IMR-90 (cell line): Measurements from ENCODE around the gene PALMD. TPM values are rescaled to one million over a fixed set of nuclear protein-coding genes. Genes with fewer than 3 reads are reported as not detected.
A peak's percentile ranks its signal among the peaks of the same experiment; 100 is the strongest.

ENCODE experiments used
- ATAC-seq: fragments of 200-7000 bp; cut with Tn5 transposase; 2 replicates; pipeline ENCODE4 v1.9.1; 2020; ENCODE audit warnings: low read depth, mild to moderate bottlenecking, moderate library complexity
- BruUV-seq: library from RNA; stranded (reverse); fragments of 400-500 nt; replicated peaks from 2 replicates; lab custom pipeline; 2021; lab: Mats Ljungman, UMichigan
- CTCF ChIA-PET: fragments of 300-600 bp; formaldehyde crosslinking; extraction: SDS; loops from one replicate; lab custom pipeline; 2021; ENCODE audit warnings: antibody characterized with exemption; lab: Yijun Ruan, JAX
- POLR2A ChIA-PET: fragments of 300-600 bp; sonication (Branson Sonifier 250); formaldehyde crosslinking; loops from one replicate; lab custom pipeline; 2022; ENCODE audit warnings: antibody characterized with exemption; ENCODE audit not compliant: unreplicated experiment; lab: Charles Lee
- DNase-seq: peaks from one replicate; pipeline ENCODE4 v3.0.0; 2013
- H2AFZ ChIP-seq: replicated peaks from 2 replicates; pipeline ENCODE3; 2013; ENCODE audit warnings: low read length, mild to moderate bottlenecking; ENCODE audit not compliant: poor library complexity
- H2AK5ac ChIP-seq: 2 replicates; pipeline ENCODE4 v1.6.1; 2013; ENCODE audit warnings: low read depth, low read length, inconsistent platforms
- H2AK9ac ChIP-seq: replicated peaks from 2 replicates; pipeline ENCODE3; 2013; ENCODE audit warnings: mild to moderate bottlenecking, low read depth, low read length, moderate library complexity; ENCODE audit not compliant: poor library complexity
- H2BK120ac ChIP-seq: 2 replicates; pipeline ENCODE4 v1.6.1; 2013; ENCODE audit warnings: low read depth, low read length, inconsistent platforms
- H2BK15ac ChIP-seq: 3 replicates; pipeline ENCODE4 v1.6.1; 2013; ENCODE audit warnings: low read depth, low read length, inconsistent platforms
- H2BK20ac ChIP-seq: 2 replicates; pipeline ENCODE4 v1.6.1; 2013; ENCODE audit warnings: low read depth, mild to moderate bottlenecking, inconsistent platforms, low read length, moderate library complexity
- H2BK5ac ChIP-seq: 2 replicates; pipeline ENCODE4 v1.6.1; 2013; ENCODE audit warnings: mild to moderate bottlenecking, low read depth, low read length, inconsistent platforms; ENCODE audit not compliant: poor library complexity, severe bottlenecking
- H3K14ac ChIP-seq: replicated peaks from 2 replicates; pipeline ENCODE4 v1.6.1; 2013; ENCODE audit warnings: low read depth, low read length, inconsistent platforms
- H3K18ac ChIP-seq: 2 replicates; pipeline ENCODE4 v1.6.1; 2013; ENCODE audit warnings: low read depth, low read length, control low read depth
- H3K23ac ChIP-seq: 2 replicates; pipeline ENCODE4 v1.6.1; 2013; ENCODE audit warnings: low read depth, low read length, inconsistent platforms
- H3K27ac ChIP-seq: 2 replicates; pipeline ENCODE4 v1.5.1; 2013; ENCODE audit warnings: mild to moderate bottlenecking, control low read depth, low read length; ENCODE audit not compliant: insufficient read depth
- H3K27me3 ChIP-seq: 2 replicates; pipeline ENCODE4 v1.6.1; 2013; ENCODE audit warnings: low read length; ENCODE audit not compliant: control insufficient read depth, insufficient read depth
- H3K36me3 ChIP-seq: 2 replicates; pipeline ENCODE4 v1.6.1; 2013; ENCODE audit warnings: low read length, mixed read lengths; ENCODE audit not compliant: control insufficient read depth, insufficient read depth
- H3K4ac ChIP-seq: 2 replicates; pipeline ENCODE4 v1.6.1; 2013; ENCODE audit warnings: low read depth, low read length, inconsistent platforms
- H3K4me1 ChIP-seq: 2 replicates; pipeline ENCODE4 v1.6.1; 2013; ENCODE audit warnings: low read length, mixed read lengths; ENCODE audit not compliant: control insufficient read depth, insufficient read depth
- H3K4me2 ChIP-seq: 2 replicates; pipeline ENCODE4 v1.6.1; 2013; ENCODE audit warnings: low read depth, mild to moderate bottlenecking, control low read depth, low read length, moderate library complexity
- H3K4me3 ChIP-seq: 2 replicates; pipeline ENCODE4 v1.5.1; 2013; ENCODE audit warnings: low read depth, mild to moderate bottlenecking, control low read depth, low read length, moderate library complexity; ENCODE audit not compliant: insufficient read depth
- H3K56ac ChIP-seq: 2 replicates; pipeline ENCODE4 v1.6.1; 2013; ENCODE audit warnings: low read length, inconsistent platforms; ENCODE audit not compliant: insufficient read depth; ENCODE audit errors: extremely low read depth
- H3K79me1 ChIP-seq, 2 experiments: 2 replicates each; pipeline ENCODE4 v1.6.1; 2013; ENCODE audit warnings: low read length in 2 of 2, inconsistent platforms in 1 of 2, low read depth in 1 of 2
- H3K9ac ChIP-seq: 2 replicates; pipeline ENCODE4 v1.6.1; 2013; ENCODE audit warnings: low read depth, low read length, control low read depth
- H3K9me1 ChIP-seq: 2 replicates; pipeline ENCODE4 v1.6.1; 2013; ENCODE audit warnings: low read length, inconsistent platforms; ENCODE audit not compliant: insufficient read depth
- H3K9me3 ChIP-seq: 2 replicates; pipeline ENCODE4 v1.6.1; 2013; ENCODE audit warnings: low read length; ENCODE audit not compliant: control insufficient read depth, insufficient read depth
- H4K20me1 ChIP-seq: 2 replicates; pipeline ENCODE4 v1.6.1; 2013; ENCODE audit warnings: low read length, inconsistent platforms; ENCODE audit not compliant: insufficient read depth
- H4K5ac ChIP-seq: 2 replicates; pipeline ENCODE4 v1.6.1; 2013; ENCODE audit warnings: mild to moderate bottlenecking, low read depth, low read length, control low read depth
- H4K8ac ChIP-seq, 2 experiments: 2 replicates each; pipeline ENCODE4 v1.6.1; 2013; ENCODE audit warnings: low read depth in 2 of 2, low read length in 2 of 2, control low read depth in 1 of 2, inconsistent platforms in 1 of 2
- H4K91ac ChIP-seq: 2 replicates; pipeline ENCODE4 v1.6.1; 2013; ENCODE audit warnings: low read depth, low read length, inconsistent platforms; ENCODE audit not compliant: insufficient read depth
- WGBS, 2 experiments: methylation state at CpG; one replicate each; pipeline versions ENCODE4 v1.1.5 to v1.1.7; 2013; ENCODE audit warnings: missing lambda C conversion rate in 2 of 2; ENCODE audit not compliant: insufficient read length in 1 of 2; ENCODE audit errors: extremely low coverage in 2 of 2; 5-methylcytosine and 5-hydroxymethylcytosine counted together
- dilution Hi-C: fragments of 300-500 bp; cut with HindIII; formaldehyde crosslinking; loops from one replicate; pipeline ENCODE4 v1.14.3; 2018; ENCODE audit warnings: low sequenced_read_pairs; ENCODE audit not compliant: unreplicated experiment
- in situ Hi-C: fragments of 300-500 bp; cut with MboI; formaldehyde crosslinking; loops from 3 replicates; pipeline ENCODE4 v1.14.3; 2019; ENCODE audit warnings: low sequenced_read_pairs, inconsistent platforms, mixed read lengths
- intact Hi-C: fragments of 100-400 bp; cut with micrococcal nuclease; formaldehyde crosslinking; loops from 2 replicates; pipeline ENCODE4 v1.10.0; 2022
- polyA plus RNA-seq, 3 experiments: library from polyadenylated mRNA; depleted of rRNA; stranded (reverse); fragments of >200 nt; gene quantifications; 2 replicates each; pipeline ENCODE4 v1.2.3, GENCODE V29; 2012; ENCODE audit warnings: low replicate concordance in 1 of 3
- total RNA-seq: library from RNA; depleted of rRNA; stranded (reverse); fragments of >200 nt; gene quantifications from 2 replicates; pipeline ENCODE4 v1.2.3, GENCODE V29; 2012
- TF ChIP-seq, protein P1 (sequence below): fragments of 150-350 bp; IDR thresholded peaks from 2 replicates; pipeline ENCODE4 v1.6.1; 2016; ENCODE audit warnings: low read depth, mild to moderate bottlenecking, low read length, moderate library complexity, borderline replicate concordance

PALMD gene
- total and polyA plus RNA-seq, 2 of the 4 experiments (the other 2 are of a cell fraction): 0.51 to 0.72 TPM

DNA sequence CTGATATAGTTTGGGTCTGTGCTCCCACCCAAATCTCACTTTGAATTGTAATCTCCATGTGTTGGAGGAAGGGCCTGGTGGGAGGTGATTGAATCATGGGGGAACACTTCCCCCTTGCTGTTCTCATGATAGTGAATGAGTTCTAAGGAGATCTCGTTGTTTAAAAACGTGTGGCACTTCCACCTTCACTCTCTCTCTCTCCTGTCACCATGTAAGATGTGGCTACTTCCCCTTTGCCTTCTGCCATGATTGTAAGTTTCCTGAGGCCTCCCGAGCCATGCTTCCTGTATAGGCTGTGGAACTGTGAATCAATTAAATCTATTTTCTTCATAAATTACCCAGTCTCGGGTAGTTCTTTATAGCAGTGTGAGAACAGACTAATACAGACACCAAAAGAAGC lies 80.1 kb downstream of the PALMD start:
- ChIA-PET CTCF (no interaction called here), POLR2A (no interaction called here)
- Histone ChIP-seq H3K9me3 (no peaks in the 10 kb centered on the region), H2BK120ac (no peak overlapping the region), H3K14ac (no peak overlapping the region), H2AK9ac (no peak overlapping the region), H3K9me1 (no peaks in the 10 kb centered on the region), H2AFZ (no peak overlapping the region), H2AK5ac (no peak overlapping the region), H4K20me1 (no peaks in the 10 kb centered on the region), H3K27ac (no peak overlapping the region), H3K4me1 (peaks cover 4% of the 10 kb centered on the region; the same call in 1 of the 2 replicates), H3K27me3 (no peaks in the 10 kb centered on the region), H3K56ac (no peak overlapping the region), H3K4ac (no peak overlapping the region), H2BK5ac (no peak overlapping the region), H3K23ac (no peak overlapping the region), H3K18ac (no peak overlapping the region), H4K5ac (no peak overlapping the region), H3K4me2 (no peak overlapping the region), H2BK20ac (no peak overlapping the region), H2BK15ac (peak overlapping the region; percentile 33; the same call in 2 of the 3 replicates), H3K4me3 (no peak overlapping the region), H4K8ac (no peak overlapping the region), H3K79me1 (no peaks in the 10 kb centered on the region), H4K91ac (no peak overlapping the region), H3K36me3 (no peaks in the 10 kb centered on the region), H3K9ac (no peak overlapping the region)
- ATAC-seq (no peak), DNase-seq (no peak)
- in situ Hi-C loops: no loop called here
- BruUV-seq: no TSS peak
- intact Hi-C loops: loop anchor here (10.0 kb wide), 1 partner anchor 1061 kb away; the partner anchor contains the start of gene SNX7
- WGBS, 2 experiments: no CpG with 5 or more reads among the region's 4 CpGs
- TF ChIP-seq, protein P1, sequence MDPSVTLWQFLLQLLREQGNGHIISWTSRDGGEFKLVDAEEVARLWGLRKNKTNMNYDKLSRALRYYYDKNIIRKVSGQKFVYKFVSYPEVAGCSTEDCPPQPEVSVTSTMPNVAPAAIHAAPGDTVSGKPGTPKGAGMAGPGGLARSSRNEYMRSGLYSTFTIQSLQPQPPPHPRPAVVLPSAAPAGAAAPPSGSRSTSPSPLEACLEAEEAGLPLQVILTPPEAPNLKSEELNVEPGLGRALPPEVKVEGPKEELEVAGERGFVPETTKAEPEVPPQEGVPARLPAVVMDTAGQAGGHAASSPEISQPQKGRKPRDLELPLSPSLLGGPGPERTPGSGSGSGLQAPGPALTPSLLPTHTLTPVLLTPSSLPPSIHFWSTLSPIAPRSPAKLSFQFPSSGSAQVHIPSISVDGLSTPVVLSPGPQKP: no peak
- dilution Hi-C loops: no loop called here
